Prostate gland (tissue), 2 donors: ENCODE data around the gene MFF. TPM values are rescaled to one million over a fixed set of nuclear protein-coding genes. Genes with fewer than 3 reads are reported as not detected.

ENCODE experiments used
- DNase-seq: peaks from one replicate; pipeline ENCODE4 v3.0.0-alpha.2; 2019; ENCODE audit warnings: low spot score
- H3K27ac ChIP-seq, 2 donors: fragments of 200-600 bp; sonication (generic); 2 replicates each; pipeline ENCODE4 v1.5.1; 2017 to 2019
- H3K27me3 ChIP-seq: fragments of 200-600 bp; sonication (generic); replicated peaks from 2 replicates; pipeline ENCODE4 v1.5.1; 2019; ENCODE audit not compliant: insufficient read depth
- H3K36me3 ChIP-seq, 2 donors: fragments of 200-600 bp; sonication (generic); 1 replicate in 1 of 2; 2 replicates in 1 of 2; pipeline versions ENCODE4 v1.5.1 to v1.8.1; 2017 to 2019
- H3K4me1 ChIP-seq: fragments of 200-600 bp; sonication (generic); replicated peaks from 2 replicates; pipeline ENCODE4 v1.5.1; 2019
- H3K4me3 ChIP-seq, 2 donors: fragments of 200-600 bp; sonication (generic); 2 replicates each; pipeline ENCODE4 v1.5.1; 2017 to 2019
- H3K9me3 ChIP-seq: fragments of 200-600 bp; sonication (generic); 2 replicates; pipeline ENCODE4 v1.5.1; 2017
- POLR2A ChIP-seq: fragments of 450-650 bp; IDR thresholded peaks from one replicate; pipeline ENCODE4 v1.6.1; 2016; ENCODE audit warnings: antibody characterized with exemption, mild to moderate bottlenecking
- POLR2AphosphoS5 ChIP-seq: sonication (generic); formaldehyde crosslinking; IDR thresholded peaks from one replicate; pipeline ENCODE4 v1.6.1; 2017; ENCODE audit warnings: antibody characterized with exemption
- WGBS: methylation state at CpG from one replicate; pipeline ENCODE4 v1.1.5; 2018; 5-methylcytosine and 5-hydroxymethylcytosine counted together
- intact Hi-C: fragments of 100-400 bp; cut with DNase I; formaldehyde crosslinking; loops from one replicate; pipeline ENCODE4 v1.14.2; 2022
- total RNA-seq, 2 donors: library from RNA; depleted of rRNA; stranded (reverse); fragments of >200 nt; gene quantifications; one replicate each; pipeline ENCODE4 v1.1.0, GENCODE V29; 2016
- TF ChIP-seq, protein P1 (sequence below), 4 experiments: fragments of 200-600 bp in 2 of 4; fragments of 450-650 bp in 2 of 4; sonication (generic) in 2 of 4; IDR thresholded peaks; 1 replicate in 3 of 4; 2 replicates in 1 of 4; pipeline ENCODE4 v1.5.1; 2016 to 2019; ENCODE audit warnings: antibody characterized with exemption in 4 of 4, mild to moderate bottlenecking in 2 of 4, moderate library complexity in 2 of 4

MFF gene, protein sequence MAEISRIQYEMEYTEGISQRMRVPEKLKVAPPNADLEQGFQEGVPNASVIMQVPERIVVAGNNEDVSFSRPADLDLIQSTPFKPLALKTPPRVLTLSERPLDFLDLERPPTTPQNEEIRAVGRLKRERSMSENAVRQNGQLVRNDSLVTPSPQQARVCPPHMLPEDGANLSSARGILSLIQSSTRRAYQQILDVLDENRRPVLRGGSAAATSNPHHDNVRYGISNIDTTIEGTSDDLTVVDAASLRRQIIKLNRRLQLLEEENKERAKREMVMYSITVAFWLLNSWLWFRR
- 100 to 1,000 TPM in 1 of 2 donors, 10 to 100 TPM in 1; 94.7 to 180 TPM for total RNA-seq

DNA sequence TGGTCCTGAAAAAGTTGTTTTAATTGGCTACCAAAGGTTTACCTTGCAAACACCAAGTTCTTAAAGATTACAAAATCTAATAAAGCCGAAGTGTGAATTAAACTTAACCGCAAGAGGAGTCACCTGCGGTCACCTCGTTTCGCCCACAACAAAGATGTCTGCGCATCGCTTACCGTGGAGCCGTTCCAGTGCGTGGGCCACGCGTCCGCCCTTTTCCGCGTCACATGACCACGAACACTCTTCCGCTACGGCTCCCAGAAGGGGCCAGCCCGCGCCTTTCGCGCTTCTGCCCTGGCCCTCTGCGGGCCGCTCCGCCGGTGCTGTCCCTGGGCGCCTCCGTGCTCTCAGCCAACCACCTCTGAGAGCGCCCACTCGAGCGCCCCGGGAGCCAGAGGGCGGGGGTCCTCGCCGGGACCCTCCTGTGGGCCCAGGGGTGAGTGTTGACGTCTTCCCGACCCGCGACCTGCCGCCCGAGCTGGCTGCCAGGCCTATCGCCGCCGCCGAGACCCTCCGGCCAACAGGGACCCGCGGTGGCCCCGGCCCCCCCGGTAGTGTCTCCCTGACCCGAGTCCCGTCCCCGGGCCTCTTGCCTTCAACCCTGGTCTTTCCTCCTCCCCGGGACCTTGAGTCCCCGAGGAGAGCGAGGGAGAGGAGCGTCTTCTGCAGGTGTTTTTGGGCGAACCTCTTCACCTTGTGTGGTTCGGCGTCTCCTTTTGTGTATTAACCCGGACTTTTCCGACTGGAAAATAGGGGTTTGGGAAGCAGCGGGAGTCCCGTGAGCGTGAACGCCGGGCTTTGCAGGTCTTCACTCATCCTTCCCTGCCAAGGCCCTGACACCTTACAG, at the start of gene MFF:
TSS of gene MFF (plus strand) at position 257 of the 844 bp plus-strand sequence. CDS start 5,415 bp downstream, outside the sequence.
- TF ChIP-seq POLR2A (peak; percentile 63), POLR2AphosphoS5 (peak; percentile 97)
- TF ChIP-seq, protein P1, sequence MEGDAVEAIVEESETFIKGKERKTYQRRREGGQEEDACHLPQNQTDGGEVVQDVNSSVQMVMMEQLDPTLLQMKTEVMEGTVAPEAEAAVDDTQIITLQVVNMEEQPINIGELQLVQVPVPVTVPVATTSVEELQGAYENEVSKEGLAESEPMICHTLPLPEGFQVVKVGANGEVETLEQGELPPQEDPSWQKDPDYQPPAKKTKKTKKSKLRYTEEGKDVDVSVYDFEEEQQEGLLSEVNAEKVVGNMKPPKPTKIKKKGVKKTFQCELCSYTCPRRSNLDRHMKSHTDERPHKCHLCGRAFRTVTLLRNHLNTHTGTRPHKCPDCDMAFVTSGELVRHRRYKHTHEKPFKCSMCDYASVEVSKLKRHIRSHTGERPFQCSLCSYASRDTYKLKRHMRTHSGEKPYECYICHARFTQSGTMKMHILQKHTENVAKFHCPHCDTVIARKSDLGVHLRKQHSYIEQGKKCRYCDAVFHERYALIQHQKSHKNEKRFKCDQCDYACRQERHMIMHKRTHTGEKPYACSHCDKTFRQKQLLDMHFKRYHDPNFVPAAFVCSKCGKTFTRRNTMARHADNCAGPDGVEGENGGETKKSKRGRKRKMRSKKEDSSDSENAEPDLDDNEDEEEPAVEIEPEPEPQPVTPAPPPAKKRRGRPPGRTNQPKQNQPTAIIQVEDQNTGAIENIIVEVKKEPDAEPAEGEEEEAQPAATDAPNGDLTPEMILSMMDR (IDR thresholded peaks at IDR 0.05), result peak in 2 of 4 experiments; percentile 28 to 35
- intact Hi-C loops, result loop anchor here (10.0 kb wide), 1 partner anchor 190 kb away; no protein-coding TSS in a partner anchor
- Histone ChIP-seq H3K27ac (peak within 1 kb of the TSS; percentile 91 to 93), H3K4me1 (no peaks in the 10 kb centered on the region), H3K36me3 (no peaks in the 10 kb centered on the region), H3K4me3 (peak within 1 kb of the TSS; percentile 94), H3K9me3 (no peaks in the 10 kb centered on the region), H3K27me3 (no peaks in the 10 kb centered on the region)
- peak; percentile 93 for DNase-seq
- under 1% methylated on average over 58 of the region's 67 CpGs for WGBS

DNA sequence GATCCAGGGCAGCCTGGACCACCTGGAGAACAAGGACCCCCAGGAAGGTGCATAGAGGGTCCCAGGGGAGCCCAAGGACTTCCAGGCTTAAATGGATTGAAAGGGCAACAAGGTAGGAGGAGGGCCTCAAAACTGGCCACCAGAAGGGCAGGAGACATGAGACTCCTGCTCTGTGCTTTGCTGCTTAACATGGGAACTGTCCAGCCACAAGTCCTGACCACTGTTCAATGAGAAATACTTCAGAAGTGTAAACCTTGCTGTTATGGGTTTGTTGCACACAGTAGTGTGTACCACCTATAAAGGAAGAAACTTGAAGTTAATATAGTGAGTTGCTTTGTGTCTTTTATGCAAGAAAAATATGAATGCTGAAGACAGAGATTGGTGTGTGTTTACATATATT, 44.2 kb upstream of the MFF start:
- Histone ChIP-seq H3K4me3 (no peak overlapping the region), H3K27me3 (no peaks in the 10 kb centered on the region), H3K36me3 (no peaks in the 10 kb centered on the region), H3K9me3 (no peaks in the 10 kb centered on the region), H3K27ac (no peak overlapping the region), H3K4me1 (peaks cover 4% of the 10 kb centered on the region)
- no peak for DNase-seq
- TF ChIP-seq, protein P1 (IDR thresholded peaks at IDR 0.05), result no peak
- no peak for TF ChIP-seq POLR2AphosphoS5
- intact Hi-C loops, result no loop called here

DNA sequence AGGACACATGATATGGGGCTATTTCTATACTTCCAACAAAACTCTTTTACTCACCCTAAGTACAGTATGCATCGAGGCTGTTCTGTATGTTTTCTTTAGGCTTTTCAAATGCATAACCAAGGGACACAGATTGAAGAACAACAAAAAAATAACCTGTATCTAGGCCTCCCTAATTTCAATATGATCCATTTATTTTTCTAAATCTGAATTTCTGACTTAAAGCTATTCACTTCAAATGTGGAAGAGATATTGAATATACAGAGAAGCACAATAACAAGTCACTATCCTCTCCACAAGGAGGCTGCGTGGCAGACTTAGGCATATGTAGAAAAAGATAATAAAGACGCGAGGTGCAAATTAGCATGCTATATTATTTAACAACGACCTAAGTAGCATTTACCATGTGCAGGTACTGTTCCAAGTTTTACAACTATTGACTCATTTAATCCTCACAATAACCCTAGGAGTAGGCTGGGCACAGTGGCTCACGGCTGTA, 39.3 kb upstream of the MFF start:
- no peak overlapping the region for H3K27ac ChIP-seq
- no peaks in the 10 kb centered on the region for H3K27me3 ChIP-seq
- 83% methylated on average over 6 of the region's 6 CpGs for WGBS
- H3K4me3 ChIP-seq, result no peak overlapping the region
- DNase-seq, result no peak
- no peaks in the 10 kb centered on the region for H3K36me3 ChIP-seq
- TF ChIP-seq, protein P1 (IDR thresholded peaks at IDR 0.05), result no peak
- no peak for TF ChIP-seq POLR2A
- TF ChIP-seq POLR2AphosphoS5, result no peak
- H3K4me1 ChIP-seq, result peaks cover 4% of the 10 kb centered on the region
- intact Hi-C loops, result no loop called here
- no peaks in the 10 kb centered on the region for H3K9me3 ChIP-seq

DNA sequence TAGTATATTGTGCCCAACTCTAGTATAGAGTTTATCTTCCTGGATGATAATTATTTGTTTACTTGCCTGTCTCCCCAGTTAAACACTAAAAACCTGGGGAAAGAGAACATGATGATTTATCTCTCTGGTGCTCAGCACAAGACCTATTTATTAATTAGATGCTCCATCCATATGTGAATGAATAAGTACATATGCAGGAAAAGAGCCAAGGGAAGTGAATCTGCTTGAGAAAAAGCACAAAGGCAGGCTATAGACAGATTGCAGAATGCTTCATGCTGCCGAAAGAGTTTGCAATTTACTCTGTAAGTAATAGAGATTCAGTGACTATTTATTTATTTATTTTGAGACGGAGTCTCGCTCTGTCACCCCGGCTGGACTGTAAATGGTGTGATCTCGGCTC, 37.3 kb upstream of the MFF start:
- no peak for DNase-seq
- Histone ChIP-seq H3K36me3 (no peaks in the 10 kb centered on the region), H3K27me3 (no peaks in the 10 kb centered on the region), H3K9me3 (no peaks in the 10 kb centered on the region), H3K4me1 (peaks cover 4% of the 10 kb centered on the region), H3K27ac (no peak overlapping the region), H3K4me3 (no peak overlapping the region)
- intact Hi-C loops, result no loop called here
- TF ChIP-seq, protein P1 (IDR thresholded peaks at IDR 0.05), result no peak
- no peak for TF ChIP-seq POLR2A
- no peak for TF ChIP-seq POLR2AphosphoS5
- 92% methylated on average over 5 of the region's 5 CpGs for WGBS
